ENCODE results near the gene GTPBP6. TPM values are rescaled to one million over a fixed set of nuclear protein-coding genes. Genes with fewer than 3 reads are reported as not detected.

The GTPBP6 gene
- total and polyA plus RNA-seq, 2 experiments from 2014 or later = 40.7 to 69.2 TPM

GRCh38 chrX:361231-362145, 42.9 kb upstream of the GTPBP6 start:
- Histone ChIP-seq H3K9me3 (ENCODE audit: low read depth) (no peaks in the 10 kb centered on the region), H3K4me1 (ENCODE audit: insufficient read depth) (no peaks in the 10 kb centered on the region), H3K36me3 (replicated peaks; ENCODE audit: insufficient read depth, low read depth) (no peaks in the 10 kb centered on the region), H3K27me3 (no peaks in the 10 kb centered on the region), H3K27ac (no peak overlapping the region), H3K79me2 (peaks cover 7% of the 10 kb centered on the region), H3K4me3 (no peak overlapping the region), H4K20me1 (ENCODE audit: insufficient read depth, poor library complexity, severe bottlenecking) (no peaks in the 10 kb centered on the region), H2AFZ (no peak overlapping the region), H3K9me2 (replicated peaks; ENCODE audit: insufficient read depth) (no peaks in the 10 kb centered on the region), H3K4me2 (no peak overlapping the region)
- DNase-seq (ENCODE audit: low spot score) = no peak
- 96% methylated on average over 52 of the region's 54 CpGs for WGBS (ENCODE audit: low lambda C conversion rate, missing lambda C conversion rate)
- TF ChIP-seq EZH2 (IDR thresholded peaks at IDR 0.05; ENCODE audit: borderline replicate concordance) = no peak
- no peak for TF ChIP-seq EZH2phosphoT487 (IDR thresholded peaks at IDR 0.05; ENCODE audit: low read depth, severe bottlenecking, unreplicated experiment)
- no peak for TF ChIP-seq CTCF (IDR thresholded peaks at IDR 0.05; ENCODE audit: poor library complexity)

GRCh38 chrX:360496-361150, 42.0 kb upstream of the GTPBP6 start:
- 97% methylated on average over 25 of the region's 26 CpGs for WGBS (ENCODE audit: low lambda C conversion rate, missing lambda C conversion rate)
- H3K4me2 ChIP-seq = no peak overlapping the region
- H3K4me3 ChIP-seq = no peak overlapping the region
- no peaks in the 10 kb centered on the region for H4K20me1 ChIP-seq (ENCODE audit: insufficient read depth, poor library complexity, severe bottlenecking)
- H3K9me2 ChIP-seq (replicated peaks; ENCODE audit: insufficient read depth) = no peaks in the 10 kb centered on the region
- no peaks in the 10 kb centered on the region for H3K36me3 ChIP-seq (replicated peaks; ENCODE audit: insufficient read depth, low read depth)
- TF ChIP-seq EZH2phosphoT487 (IDR thresholded peaks at IDR 0.05; ENCODE audit: low read depth, severe bottlenecking, unreplicated experiment) (no peak), CTCF (IDR thresholded peaks at IDR 0.05; ENCODE audit: poor library complexity) (no peak), EZH2 (IDR thresholded peaks at IDR 0.05; ENCODE audit: borderline replicate concordance) (no peak)
- no peaks in the 10 kb centered on the region for H3K4me1 ChIP-seq (ENCODE audit: insufficient read depth)
- H3K9me3 ChIP-seq (ENCODE audit: low read depth) = no peaks in the 10 kb centered on the region
- no peak for DNase-seq (ENCODE audit: low spot score)
- no peak overlapping the region for H2AFZ ChIP-seq
- H3K27me3 ChIP-seq = no peaks in the 10 kb centered on the region
- peaks cover 7% of the 10 kb centered on the region for H3K79me2 ChIP-seq
- H3K27ac ChIP-seq = no peak overlapping the region

GRCh38 chrX:358651-359143, 40.1 kb upstream of the GTPBP6 start:
- TF ChIP-seq EZH2phosphoT487 (IDR thresholded peaks at IDR 0.05; ENCODE audit: low read depth, severe bottlenecking, unreplicated experiment) = no peak
- TF ChIP-seq EZH2 (IDR thresholded peaks at IDR 0.05; ENCODE audit: borderline replicate concordance) = no peak
- TF ChIP-seq CTCF (IDR thresholded peaks at IDR 0.05; ENCODE audit: poor library complexity) = no peak
- Histone ChIP-seq H3K36me3 (replicated peaks; ENCODE audit: insufficient read depth, low read depth) (no peaks in the 10 kb centered on the region), H4K20me1 (ENCODE audit: insufficient read depth, poor library complexity, severe bottlenecking) (no peaks in the 10 kb centered on the region), H3K4me2 (no peak overlapping the region), H3K4me1 (ENCODE audit: insufficient read depth) (no peaks in the 10 kb centered on the region), H3K9me2 (replicated peaks; ENCODE audit: insufficient read depth) (no peaks in the 10 kb centered on the region), H3K27me3 (no peaks in the 10 kb centered on the region), H3K4me3 (no peak overlapping the region), H2AFZ (no peak overlapping the region), H3K79me2 (peaks cover 2% of the 10 kb centered on the region), H3K27ac (no peak overlapping the region), H3K9me3 (ENCODE audit: low read depth) (no peaks in the 10 kb centered on the region)
- no peak for DNase-seq (ENCODE audit: low spot score)
- WGBS (ENCODE audit: low lambda C conversion rate, missing lambda C conversion rate) = 96% methylated on average over 20 of the region's 49 CpGs

All from hepatocyte (in vitro differentiated cells).